ENCODE measurements around the gene MED16. TPM values are rescaled to one million over a fixed set of nuclear protein-coding genes. Genes with fewer than 3 reads are reported as not detected.

Gene MED16
- total and polyA plus RNA-seq, 8 donors, result 23.0 to 147 (median 35.5) TPM

DNA sequence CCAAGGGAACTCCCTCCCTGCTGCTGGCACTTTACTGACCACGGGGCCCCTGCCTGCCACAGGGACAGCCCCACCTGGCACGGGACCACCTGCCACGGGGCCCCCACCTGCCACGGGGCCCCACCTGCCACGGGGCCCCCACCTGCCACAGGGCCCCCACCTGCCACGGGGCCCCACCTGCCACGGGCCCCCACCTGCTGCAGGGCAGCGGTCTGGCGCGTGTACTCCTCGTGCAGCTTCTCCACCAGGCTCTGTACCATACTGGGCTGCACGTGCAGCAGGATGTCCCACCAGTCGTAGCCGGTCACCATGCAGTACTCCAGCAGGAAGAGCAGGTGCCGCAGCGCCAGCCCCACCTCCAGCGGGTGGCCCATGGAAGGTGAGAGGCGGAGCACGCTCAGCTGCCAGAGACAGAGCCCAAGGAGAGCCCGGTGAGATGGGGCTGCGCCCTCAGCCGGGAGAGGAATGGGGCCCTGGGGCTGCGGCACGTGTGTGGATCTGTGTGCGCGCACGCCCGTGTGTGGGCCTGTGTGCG is 16.1 kb downstream of the MED16 start:
- no peak overlapping the region for H3K4me3 ChIP-seq
- no peak overlapping the region for H3K27ac ChIP-seq
- intact Hi-C loops (cut with DNase I), result no loop called here
- no peaks in the 10 kb centered on the region for H3K4me1 ChIP-seq
- TF ChIP-seq, protein P1, sequence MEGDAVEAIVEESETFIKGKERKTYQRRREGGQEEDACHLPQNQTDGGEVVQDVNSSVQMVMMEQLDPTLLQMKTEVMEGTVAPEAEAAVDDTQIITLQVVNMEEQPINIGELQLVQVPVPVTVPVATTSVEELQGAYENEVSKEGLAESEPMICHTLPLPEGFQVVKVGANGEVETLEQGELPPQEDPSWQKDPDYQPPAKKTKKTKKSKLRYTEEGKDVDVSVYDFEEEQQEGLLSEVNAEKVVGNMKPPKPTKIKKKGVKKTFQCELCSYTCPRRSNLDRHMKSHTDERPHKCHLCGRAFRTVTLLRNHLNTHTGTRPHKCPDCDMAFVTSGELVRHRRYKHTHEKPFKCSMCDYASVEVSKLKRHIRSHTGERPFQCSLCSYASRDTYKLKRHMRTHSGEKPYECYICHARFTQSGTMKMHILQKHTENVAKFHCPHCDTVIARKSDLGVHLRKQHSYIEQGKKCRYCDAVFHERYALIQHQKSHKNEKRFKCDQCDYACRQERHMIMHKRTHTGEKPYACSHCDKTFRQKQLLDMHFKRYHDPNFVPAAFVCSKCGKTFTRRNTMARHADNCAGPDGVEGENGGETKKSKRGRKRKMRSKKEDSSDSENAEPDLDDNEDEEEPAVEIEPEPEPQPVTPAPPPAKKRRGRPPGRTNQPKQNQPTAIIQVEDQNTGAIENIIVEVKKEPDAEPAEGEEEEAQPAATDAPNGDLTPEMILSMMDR (IDR thresholded peaks at IDR 0.05), result no peak
- ATAC-seq (no peak), FAIRE-seq (no peak), DNase-seq (peak in 1 of 6 donors; percentile 68)
- H3K36me3 ChIP-seq, result peaks cover 0 to 43% (median 6%) of the 10 kb centered on the region in 3 donors
- no peaks in the 10 kb centered on the region for H3K9me3 ChIP-seq
- no peaks in the 10 kb centered on the region for H3K27me3 ChIP-seq
- 93 to 96% methylated on average over 29 of the region's 29 CpGs for WGBS, 2 donors

DNA sequence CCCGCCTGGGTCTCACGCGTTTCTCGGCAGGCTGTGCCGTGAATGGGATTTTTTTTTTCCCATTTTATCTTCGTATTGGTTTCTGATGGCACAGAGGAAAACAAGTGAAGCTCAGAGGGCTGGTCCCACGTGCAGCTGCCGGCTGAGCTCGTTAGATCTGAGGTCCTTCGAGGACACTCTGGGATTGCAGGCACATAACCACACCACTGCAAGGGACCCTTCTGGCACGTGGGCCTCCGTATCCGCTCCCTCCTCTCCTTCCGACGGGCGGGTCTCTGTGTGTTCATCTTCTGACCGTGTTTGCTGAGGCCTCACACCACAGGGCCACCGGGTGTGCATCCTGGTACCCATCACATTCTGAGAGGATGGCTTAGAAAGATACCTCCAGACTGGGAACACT is 16.9 kb downstream of the MED16 start:
- 87 to 89% methylated on average over 18 of the region's 18 CpGs for WGBS, 2 donors

DNA sequence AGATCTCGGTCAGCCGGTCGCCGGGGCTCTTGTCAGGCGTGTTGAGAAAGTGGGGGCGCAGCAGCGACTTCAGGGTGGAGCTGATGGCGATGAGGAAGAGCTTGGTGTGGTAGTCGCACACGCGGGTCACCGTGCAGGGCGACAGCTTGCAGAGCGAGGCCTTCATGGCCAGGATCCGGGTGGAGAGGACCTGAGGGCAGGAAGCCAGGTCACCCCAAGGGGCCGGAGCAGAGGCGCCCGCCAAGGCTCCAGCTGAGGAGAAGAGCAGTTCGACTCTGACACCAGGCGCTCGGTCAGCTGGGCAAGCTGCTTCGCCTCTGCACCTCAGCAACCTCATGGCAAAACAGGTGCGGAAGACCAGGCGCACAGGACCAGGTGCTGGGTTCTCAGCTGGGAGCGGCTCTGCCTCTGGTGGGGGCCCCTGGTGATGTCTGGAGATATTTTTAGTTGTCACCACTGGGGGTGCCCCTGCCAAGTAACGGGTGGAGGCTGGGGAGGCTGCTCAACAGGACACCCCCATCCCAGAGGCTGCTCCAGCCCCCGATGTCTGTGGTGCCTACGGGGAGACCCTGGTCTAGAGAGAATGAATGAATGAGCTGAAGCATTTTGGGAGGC is 17.6 kb downstream of the MED16 start:
- H3K36me3 ChIP-seq, result peaks cover 0 to 28% (median 0%) of the 10 kb centered on the region in 3 donors
- intact Hi-C loops (cut with DNase I), result no loop called here
- no peaks in the 10 kb centered on the region for H3K27me3 ChIP-seq
- FAIRE-seq (no peak), DNase-seq (peak in 2 of 6 donors; percentile 56 to 64), ATAC-seq (no peak)
- no peak overlapping the region for H3K27ac ChIP-seq
- H3K9me3 ChIP-seq, result no peaks in the 10 kb centered on the region
- no peak overlapping the region for H3K4me3 ChIP-seq
- H3K4me1 ChIP-seq, result no peaks in the 10 kb centered on the region
- WGBS, 2 donors, result 93 to 96% methylated on average over 28 of the region's 28 CpGs
- TF ChIP-seq, protein P1 (IDR thresholded peaks at IDR 0.05), result no peak

More for the DNA sequence above, 16.9 kb downstream of the MED16 start:
- DNase-seq, result no peak
- TF ChIP-seq, protein P1 (IDR thresholded peaks at IDR 0.05), result no peak
- H3K36me3 ChIP-seq, result peaks cover 0 to 35% (median under 1%) of the 10 kb centered on the region in 3 donors
- H3K4me3 ChIP-seq, result no peak overlapping the region
- intact Hi-C loops (cut with DNase I), result no loop called here
- no peak overlapping the region for H3K27ac ChIP-seq
- no peak for ATAC-seq
- H3K4me1 ChIP-seq, result no peaks in the 10 kb centered on the region
- H3K9me3 ChIP-seq, result no peaks in the 10 kb centered on the region
- no peaks in the 10 kb centered on the region for H3K27me3 ChIP-seq
- FAIRE-seq, result no peak

DNA sequence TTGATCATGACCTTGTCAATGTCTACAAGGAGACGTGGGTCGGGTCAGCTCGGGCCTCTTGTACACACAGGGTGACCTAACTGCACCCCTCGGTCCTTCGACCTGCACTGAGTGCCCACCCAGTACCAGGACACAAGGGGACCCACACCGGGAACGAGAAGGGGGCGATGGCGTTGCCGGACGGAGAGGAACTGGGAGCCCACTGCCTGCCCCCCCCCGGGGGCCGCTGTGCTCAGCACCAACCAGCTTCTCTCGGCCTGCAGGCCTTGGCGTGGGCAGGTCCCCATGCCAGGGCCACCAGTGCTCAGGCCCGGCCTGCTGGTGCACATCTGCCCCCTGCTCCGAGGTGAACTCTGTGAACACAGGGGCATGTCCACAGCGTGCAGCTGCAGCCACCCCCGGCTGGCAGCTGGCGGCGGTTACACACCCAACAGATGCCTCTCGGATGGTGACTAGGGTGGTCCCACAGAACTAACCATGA is 19.4 kb downstream of the MED16 start:
- no peak overlapping the region for H3K27ac ChIP-seq

More for the DNA sequence above, 19.4 kb downstream of the MED16 start:
- 90 to 95% methylated on average over 20 to 22 of the region's 22 CpGs for WGBS, 2 donors
- TF ChIP-seq, protein P1 (IDR thresholded peaks at IDR 0.05), result no peak
- FAIRE-seq (no peak), ATAC-seq (no peak), DNase-seq (peak in 1 of 6 donors; percentile 59)
- intact Hi-C loops (cut with DNase I), result no loop called here
- H3K9me3 ChIP-seq, result no peaks in the 10 kb centered on the region
- H3K27me3 ChIP-seq, result no peaks in the 10 kb centered on the region
- no peaks in the 10 kb centered on the region for H3K4me1 ChIP-seq
- no peak overlapping the region for H3K4me3 ChIP-seq
- H3K36me3 ChIP-seq, result peaks cover 0 to 24% (median 0%) of the 10 kb centered on the region in 3 donors

All from pancreas (tissue), 10 donors.